Stimulated activated CD8-positive, alpha-beta memory T cell treated with anti-CD3 and anti-CD28 coated beads, Interleukin-4, amount 100 ng/mL, for 24 hours (primary cell): Measurements from ENCODE around the gene FIBIN.
"Not testable (repeated sequence)": the region's sequence is repeated elsewhere in the genome, so short reads cannot be mapped to it uniquely, and the experiment has no call there.

Source experiments
- DNase-seq: peaks from one replicate; pipeline ENCODE4 v3.0.0-alpha.2; 2020; ENCODE audit warnings: low read depth

Gene FIBIN

DNA sequence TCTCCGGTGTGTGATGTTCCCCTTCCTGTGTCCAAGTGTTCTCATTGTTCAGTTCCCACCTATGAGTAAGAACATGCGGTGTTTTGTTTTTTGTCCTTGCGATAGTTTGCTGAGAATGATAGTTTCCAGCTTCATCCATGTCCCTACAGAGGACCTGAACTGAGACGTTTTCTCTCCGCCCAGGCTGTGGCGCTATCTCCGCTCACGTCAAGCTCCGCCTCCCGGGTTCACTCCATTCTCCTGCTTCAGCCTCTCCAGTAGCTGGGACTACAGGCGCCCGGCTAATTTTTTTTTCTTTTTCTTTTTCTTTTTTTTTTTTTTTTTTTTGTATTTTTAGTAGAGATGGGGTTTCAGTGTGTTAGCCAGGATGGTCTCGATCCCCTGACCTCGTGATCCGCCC lies 16.7 kb upstream of the FIBIN start:
- not testable (repeated sequence) for DNase-seq

DNA sequence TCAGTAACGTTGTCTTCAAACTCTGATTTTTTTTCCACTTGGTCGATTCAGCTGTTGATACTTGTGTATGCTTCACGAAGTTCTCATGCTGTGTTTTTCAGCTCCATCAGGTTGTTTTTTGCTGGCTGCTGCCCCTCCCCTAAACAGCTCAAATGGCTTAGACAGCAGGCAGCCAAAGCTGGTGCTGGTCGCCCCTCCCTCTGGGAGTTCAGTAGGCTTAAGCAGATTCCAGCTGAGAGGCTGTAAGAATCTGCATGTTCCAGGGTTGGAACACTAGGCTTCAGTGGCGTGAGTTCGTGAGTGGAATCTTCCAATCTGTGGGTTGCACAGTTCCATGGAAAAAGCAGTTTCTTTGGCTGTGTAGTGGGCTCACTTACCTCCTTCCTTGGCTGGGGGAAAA lies 10.3 kb upstream of the FIBIN start:
- DNase-seq = no peak

- DNase-seq = no peak
Observed at GRCh38 chr11:26985470-26985869, 8.4 kb upstream of the FIBIN start.

- DNase-seq = no peak
Observed at GRCh38 chr11:26985943-26986342, 8.0 kb upstream of the FIBIN start.

- no peak for DNase-seq
Observed at GRCh38 chr11:26987272-26987671, 6.6 kb upstream of the FIBIN start.

- DNase-seq = no peak
Observed at GRCh38 chr11:26987731-26988130, 6.2 kb upstream of the FIBIN start.

GRCh38 chr11:26992031-26992541 lies 1.8 kb upstream of the FIBIN start:
- no peak for DNase-seq

DNA sequence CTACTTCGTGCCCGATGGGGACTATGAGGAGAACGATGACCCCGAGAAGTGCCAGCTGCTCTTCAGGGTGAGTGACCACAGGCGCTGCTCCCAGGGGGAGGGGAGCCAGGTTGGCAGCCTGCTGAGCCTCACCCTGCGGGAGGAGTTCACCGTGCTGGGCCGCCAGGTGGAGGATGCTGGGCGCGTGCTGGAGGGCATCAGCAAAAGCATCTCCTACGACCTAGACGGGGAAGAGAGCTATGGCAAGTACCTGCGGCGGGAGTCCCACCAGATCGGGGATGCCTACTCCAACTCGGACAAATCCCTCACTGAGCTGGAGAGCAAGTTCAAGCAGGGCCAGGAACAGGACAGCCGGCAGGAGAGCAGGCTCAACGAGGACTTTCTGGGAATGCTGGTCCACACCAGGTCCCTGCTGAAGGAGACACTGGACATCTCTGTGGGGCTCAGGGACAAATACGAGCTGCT lies 751 bp downstream of the FIBIN start:
- DNase-seq = no peak

DNA sequence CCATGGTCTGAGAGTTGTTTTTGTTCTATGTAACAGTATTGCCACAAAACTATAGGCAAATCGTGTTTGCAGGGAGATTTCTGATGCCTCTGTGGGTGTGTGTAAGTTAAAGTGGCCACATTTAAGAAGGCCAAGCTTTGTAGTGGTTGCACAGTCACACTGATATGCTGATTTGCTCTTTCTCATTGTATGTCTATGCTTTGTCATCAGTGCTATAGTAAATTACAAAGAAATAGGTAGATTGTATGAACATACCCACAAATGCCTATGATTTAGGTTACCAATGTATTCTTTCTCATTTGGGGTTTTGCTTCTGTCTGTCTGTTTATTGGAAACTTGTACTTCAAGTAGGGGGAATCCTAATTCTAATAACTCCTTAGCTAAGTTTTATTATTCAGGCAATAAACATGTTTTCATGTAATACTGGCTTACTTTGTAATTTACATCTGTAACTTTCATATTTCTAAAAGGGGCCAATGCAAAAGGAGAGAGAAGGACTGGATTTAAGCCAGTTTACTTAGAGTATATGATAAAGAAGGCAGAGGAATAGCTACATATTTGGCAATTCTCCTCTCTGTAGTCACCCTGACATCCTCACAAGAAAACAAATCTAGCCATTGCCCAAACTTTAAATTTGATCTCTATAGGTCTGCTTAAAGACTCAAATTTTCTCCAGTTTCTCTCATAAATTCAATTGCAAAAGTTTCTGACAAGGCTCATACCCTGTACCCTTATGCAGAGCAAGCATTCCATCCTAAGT lies 2.0 kb downstream of the FIBIN start:
- no peak for DNase-seq

DNA sequence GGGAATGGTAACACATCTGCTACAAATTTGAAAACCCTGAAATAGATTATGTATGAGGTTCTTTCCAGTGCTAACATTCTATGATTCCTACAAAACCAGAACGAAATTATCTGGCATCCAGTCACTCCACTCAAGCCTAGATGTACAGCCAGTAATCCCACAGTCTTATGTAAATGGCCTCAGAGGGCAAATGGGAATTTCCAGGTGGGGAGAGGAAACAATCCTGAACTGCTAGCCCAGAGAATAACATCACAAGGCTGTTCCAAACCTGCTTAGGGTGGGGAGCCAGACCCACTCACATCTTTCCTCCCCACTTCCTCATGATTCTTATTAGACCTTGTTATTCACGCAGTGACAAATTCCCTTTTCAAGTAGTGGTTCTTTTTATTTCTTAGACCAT lies 3.5 kb downstream of the FIBIN start:
- no peak for DNase-seq

GRCh38 chr11:27001136-27001730 lies 7.3 kb downstream of the FIBIN start:
- DNase-seq = not testable (repeated sequence)

- no peak for DNase-seq
Observed at GRCh38 chr11:27002431-27002830, 8.5 kb downstream of the FIBIN start.

GRCh38 chr11:27002838-27003237 lies 8.9 kb downstream of the FIBIN start:
- DNase-seq = no peak

DNA sequence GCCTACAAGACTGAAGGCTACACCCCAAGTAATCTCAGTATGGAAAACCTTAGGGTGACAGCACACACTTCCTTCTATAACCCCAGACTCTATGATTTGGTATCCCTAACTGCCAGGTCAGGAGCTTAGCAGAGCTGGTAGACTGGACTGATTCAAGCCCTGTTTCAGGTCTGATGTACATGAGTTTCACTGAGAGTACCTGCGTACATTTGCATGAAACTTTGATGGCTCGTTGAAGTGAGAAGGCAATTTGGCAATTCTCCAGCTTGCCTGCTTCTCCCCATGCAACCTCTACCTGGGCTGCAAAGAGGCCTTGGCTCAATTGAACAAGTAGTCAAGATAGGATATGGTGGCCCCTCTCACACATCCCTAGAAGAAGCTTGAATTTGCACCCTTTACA lies 10.2 kb downstream of the FIBIN start:
- DNase-seq = no peak

GRCh38 chr11:27008811-27009535 lies 15.1 kb downstream of the FIBIN start:
- no peak for DNase-seq

DNA sequence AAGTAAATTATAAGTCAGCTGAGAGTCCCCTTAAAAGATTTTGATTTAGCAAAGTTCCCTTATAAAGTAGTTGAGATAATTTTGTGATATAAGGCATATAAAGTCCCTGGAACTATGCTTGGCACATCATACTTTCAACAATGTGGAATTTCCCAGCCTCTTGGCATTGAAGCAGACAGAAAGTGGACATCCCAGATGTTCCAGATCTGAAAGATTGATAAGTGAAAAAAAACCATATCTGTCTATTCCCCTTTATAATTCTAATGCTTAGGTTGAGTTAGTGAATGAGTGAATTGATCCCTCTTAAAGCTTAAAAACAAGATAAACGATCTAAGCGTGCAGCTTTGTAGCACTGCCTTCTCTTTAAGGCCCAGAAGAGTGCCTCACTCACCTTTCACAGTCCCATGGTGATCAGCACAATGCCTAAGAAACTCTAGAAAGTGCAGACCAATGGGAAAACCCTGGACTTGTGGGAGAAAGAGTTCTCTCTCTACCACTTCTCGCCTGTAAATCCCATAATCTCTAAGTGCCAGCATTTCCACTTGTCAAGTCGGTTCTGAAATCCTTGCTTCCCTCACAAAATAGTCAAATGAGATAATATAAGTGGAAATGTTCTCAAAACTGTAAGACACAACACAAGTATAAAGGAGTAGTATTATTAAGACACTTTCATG lies 17.8 kb downstream of the FIBIN start:
- DNase-seq = no peak

DNA sequence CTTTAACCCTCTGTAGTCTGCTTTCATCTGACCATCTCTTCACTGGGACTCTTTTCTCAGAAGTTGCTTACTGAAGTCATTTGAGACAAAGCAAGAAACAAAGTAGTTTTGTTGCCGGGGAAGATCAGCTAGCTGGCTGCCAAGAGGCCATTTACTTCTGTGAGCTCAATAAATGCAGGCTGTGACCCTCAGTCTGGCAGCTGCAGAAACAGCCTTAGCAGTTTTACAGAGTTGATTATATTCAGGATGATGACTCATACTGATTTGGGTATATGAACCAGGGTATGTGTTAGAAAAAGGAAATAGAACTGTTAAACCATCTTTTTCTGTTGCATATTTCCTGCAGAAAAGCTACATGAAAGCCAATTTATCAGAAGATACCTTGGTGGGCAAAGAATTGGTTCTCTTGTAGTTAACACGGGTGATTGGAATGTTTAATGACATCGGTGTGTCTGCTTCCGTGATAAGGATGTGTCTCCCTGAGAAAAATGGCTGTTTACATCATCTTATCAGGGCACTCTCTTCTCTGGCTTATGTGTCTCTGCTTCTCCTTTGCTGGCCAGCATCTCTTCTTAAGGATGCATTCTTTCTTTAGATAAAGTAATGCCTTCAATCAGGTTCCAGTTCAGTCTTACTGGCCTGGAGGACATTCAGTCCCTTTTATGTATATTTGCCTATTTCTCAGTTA lies 18.5 kb downstream of the FIBIN start:
- DNase-seq = no peak

DNA sequence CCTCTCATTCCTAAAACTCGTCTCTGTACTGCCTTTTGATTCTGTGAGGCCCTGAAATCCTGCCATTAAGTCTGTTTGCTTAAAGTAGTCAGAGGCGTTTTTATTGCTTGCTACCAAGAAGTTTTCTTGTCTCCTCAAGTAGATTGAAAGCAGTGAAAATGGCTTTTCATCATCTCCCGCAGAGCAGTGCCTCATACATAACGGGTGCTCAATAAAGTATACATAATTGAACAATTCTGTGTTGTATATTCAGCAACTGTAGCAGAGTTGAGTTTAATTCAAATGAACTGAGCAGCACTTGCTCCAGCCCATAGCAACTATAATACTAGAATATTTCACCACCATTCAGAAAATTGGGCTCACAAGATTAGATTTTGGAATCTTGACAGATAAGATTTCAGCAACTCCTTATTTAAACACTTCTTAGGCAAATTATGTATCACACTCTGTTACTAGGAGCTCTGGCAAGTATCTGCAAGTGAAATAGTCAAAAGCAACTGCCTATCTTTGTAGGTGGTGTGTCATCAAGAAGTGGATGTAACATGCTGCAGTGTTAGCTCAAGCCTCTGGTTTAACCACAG lies 20.0 kb downstream of the FIBIN start:
- no peak for DNase-seq

DNA sequence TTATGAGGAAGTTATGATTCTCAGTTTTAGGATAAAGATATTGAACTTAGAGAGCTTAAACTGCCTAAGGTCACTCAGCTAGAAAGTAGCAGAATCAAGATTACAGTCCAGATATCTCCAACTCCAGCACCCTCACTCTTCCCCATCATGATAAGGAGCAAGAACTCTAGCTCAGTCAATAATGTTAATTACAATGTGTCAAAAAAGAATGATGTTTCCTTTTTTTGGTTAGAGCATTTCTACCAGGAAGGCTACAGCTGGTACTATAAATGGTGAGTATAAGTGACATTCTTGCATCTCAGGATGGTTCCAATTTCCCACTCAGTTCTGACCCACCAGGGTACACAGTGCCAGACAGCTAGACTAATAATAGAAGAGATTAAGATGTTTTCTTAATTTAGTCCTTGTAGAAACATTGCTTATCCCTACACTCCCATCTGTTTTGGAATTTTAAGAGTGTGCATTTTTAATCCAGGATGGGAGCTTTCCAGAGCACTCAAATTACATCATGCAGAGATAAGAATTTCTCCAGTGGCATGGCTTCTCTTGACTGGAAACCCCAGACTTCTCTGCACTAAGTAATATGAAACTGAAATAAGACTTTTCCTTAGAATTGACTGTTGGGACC lies 25.1 kb downstream of the FIBIN start:
- no peak for DNase-seq

DNA sequence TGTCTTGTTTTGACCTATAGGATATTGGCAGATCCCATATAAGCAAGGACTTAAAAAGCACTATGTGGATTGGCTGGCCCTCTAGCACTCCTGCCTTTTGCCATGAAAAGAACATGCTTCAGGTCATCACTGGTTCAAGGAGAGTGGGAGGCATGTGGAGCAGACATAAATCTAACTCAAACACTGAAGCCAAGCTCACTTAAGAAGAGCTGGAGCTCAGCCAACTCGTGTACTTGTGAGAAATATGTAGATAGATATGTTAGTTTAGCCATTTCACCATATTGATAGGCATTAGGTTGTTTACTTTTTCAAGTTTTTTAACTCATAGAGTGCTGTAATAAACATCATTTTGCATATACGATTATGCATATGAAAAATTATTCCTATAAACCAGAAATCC lies 26.8 kb downstream of the FIBIN start:
- DNase-seq = no peak

- no peak for DNase-seq
Observed at GRCh38 chr11:27022659-27023251, 28.8 kb downstream of the FIBIN start.
